Limb (tissue), 2 donors: ENCODE measurements around the gene CSNK2A1.

Experiments used
- DNase-seq, 2 donors: peaks; one replicate each; pipeline ENCODE4 v3.0.0-alpha.2; 2016; ENCODE audit errors: extremely low spot score in 2 of 2

CSNK2A1 gene

DNA sequence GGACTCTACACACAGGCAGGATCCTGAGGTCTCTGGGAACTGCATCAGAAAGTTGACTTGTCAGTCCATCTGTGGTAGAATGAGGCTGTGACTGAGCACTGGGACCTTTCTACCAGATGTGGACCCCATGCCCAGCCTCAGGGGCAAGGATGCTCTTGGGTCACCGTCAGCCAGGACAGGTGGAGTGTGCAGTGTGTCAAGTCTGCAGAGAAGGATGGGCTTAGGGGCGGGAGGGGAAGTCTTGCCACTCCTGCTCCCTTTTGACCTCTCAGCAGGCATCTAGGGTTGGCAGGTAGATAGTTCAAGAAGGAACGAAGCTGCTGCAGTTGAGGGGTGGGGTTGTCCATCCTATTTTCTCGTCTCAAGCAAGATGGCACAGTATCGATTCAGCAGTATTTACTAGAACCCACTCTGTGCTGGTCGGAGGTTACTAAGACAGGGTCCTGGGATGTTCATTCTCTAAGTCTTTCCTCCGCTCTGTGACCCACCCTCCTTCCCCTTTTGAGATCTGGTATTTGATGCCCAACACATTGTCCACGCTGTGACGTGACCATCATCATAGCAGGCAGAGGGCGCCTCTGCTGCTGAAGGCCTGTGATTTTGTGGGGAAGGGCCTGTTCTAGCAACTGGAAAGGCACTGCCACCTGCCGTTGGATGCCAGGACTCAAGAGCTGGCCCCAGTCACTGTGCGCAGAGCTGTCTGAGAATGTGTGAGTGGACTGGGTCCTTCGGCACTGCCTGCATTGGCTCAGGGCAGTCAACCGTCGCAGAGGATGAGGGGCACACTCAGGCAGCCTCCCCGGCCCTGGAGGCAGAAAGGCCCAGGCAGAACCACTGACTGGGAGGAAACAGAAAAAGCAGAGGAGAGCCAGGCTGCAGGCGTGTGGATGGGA is 112.3 kb downstream of the CSNK2A1 start:
- DNase-seq = peak; percentile 32 to 65

DNA sequence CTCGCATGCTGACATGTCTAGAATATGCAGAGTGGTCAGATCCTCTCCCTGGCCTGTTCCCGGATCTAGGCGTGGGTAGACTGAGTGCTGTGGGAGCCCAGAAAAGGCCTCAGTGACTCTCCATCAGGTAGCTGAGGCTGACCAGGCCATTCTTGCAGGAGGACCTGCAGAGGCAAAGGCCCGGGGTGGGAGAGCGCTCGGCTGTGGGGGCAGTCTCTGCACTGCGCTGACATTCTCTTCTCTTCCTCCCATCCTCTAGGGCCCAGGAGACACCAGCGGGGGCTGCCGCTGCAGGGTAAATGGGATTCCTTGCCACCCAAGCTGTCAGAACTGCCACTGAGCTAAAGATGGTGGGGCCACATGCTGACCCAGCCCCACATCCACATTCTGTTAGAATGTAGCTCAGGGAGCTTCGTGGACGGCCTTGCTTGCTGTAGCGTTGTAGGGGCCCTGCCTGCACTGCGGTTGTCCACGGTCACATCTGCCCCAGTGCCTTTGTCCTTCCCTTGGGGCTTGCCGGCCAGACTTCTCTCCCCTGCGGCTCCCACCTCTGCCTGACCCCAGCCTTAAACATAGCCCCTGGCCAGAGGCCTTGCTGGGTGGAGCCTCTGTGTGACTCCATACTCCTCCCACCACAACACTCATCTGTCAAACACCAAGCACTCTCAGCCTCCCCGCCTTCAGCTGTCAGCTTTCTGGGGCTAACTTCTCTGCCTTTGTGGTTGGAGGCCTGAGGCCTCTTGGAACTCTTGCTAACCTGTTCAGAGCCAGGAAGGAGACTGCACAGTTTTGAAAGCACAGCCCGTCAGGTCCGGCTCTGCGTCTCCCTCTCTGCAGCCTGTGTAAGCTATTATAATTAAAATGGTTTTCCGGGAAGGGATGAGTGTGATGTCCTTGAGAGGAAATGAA is 113.2 kb downstream of the CSNK2A1 start:
- no peak for DNase-seq

DNA sequence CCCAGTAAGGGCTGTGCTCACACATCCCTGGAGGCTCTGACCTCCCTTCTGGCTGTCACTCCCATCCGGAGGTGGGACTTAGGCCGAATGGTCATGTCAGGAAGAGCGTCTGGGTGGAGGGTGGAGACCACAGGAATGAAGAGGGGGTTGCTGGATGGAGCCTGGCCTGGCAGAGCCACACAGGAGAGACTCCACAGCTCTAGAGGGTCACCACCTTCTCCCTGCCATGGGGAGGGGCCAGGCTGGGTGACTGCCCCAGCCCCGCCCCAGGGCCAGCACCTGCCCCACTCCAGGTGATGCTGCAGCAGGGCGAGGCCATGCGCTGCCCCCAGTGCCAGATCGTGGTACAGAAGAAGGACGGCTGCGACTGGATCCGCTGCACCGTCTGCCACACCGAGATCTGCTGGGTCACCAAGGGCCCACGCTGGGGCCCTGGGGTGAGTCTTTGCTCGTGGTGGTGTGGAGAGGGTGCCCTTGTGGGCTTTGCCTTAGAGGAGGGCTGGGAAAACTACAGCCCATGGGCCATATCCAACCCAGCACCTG is 114.9 kb downstream of the CSNK2A1 start:
- no peak for DNase-seq

DNA sequence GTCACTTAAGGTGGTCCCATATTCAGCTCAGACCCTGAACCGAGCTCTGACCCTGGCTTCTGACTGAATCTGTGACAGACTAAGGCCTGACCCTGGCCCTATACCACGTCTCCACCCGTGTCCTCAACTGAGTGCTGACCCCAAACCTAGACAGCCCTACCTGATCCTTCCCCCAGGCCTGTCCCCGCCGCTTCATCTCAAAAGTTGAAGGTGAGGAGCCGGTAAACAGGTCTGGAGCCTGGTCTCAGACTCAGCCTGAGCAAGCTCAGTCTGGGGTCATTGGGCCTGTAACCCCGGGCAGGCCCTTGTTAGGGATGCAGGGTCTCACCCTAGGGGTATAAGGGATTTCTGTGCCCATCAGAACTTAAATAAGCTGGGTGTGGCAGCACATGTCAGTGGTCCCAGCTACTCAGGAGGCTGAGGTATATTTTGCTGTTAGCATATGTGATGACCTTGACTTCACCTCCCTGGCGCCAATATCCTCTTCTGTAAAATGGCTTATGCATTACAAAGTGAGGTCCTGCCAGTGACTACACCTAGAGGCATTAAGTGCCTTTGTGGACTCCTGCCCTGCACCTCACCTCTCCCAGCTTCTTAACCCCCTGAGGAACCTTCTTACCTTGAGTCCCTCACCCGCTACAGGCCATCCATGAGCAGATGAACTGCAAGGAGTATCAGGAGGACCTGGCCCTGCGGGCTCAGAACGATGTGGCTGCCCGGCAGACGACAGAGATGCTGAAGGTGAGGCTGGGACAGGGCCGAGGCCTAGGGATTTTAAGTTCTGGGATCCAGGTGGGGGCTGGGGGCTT is 115.5 kb downstream of the CSNK2A1 start:
- DNase-seq = no peak

DNA sequence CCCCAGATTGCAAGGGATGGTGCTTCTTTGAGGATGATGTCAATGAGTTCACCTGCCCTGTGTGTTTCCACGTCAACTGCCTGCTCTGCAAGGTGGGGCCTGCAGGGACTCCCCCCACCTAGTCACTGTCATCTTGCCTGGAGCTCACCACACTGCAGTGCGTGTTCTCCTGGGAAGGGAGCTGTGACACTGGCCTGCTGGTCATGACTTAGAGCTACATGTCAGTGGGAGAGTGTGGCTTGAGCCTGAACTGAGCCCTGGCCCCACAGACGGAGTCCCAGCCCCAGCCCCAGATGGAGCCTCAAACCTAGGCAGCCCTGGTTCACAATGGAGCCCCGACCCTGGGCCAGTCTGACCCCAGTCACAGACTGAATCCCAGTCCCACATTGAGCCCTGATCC is 116.2 kb downstream of the CSNK2A1 start:
- no peak for DNase-seq

DNA sequence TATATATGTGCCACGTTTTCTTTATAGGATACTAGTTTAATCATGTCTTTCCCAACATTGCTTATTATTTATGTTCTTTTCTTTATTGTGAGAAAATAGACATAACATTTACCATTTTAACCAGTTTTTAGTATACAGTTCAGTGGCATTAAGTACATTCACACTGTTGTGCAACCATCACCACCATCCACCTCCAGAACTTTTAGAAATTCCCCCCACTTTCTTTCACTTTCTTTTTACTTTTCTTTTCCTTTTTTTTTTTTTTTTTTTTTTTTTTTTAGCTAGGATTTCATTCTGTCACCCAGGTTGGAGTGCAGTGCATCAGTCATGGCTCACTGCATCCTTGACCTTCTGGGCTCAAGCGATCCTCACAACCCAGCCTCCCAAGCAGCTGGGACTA is 117.0 kb downstream of the CSNK2A1 start:
- DNase-seq = no peak
